Trophoblast cell (in vitro differentiated cells and primary cell): ENCODE results near the gene C17orf114.

Source experiments
- DNase-seq, 2 donors: peaks; one replicate each; pipeline ENCODE4 v3.0.0-alpha.2; 2016
- H2AFZ ChIP-seq: 2 replicates; pipeline ENCODE4 v1.6.1; 2013; ENCODE audit warnings: low read length, moderate library complexity, mild to moderate bottlenecking; ENCODE audit not compliant: insufficient read depth, poor library complexity
- H2AK5ac ChIP-seq: 2 replicates; pipeline ENCODE4 v1.6.1; 2013; ENCODE audit warnings: mild to moderate bottlenecking, low read length
- H2BK120ac ChIP-seq: 2 replicates; pipeline ENCODE4 v1.6.1; 2013; ENCODE audit warnings: low read length, mild to moderate bottlenecking, moderate library complexity; ENCODE audit not compliant: insufficient read depth, poor library complexity
- H2BK12ac ChIP-seq: 2 replicates; pipeline ENCODE4 v1.6.1; 2013; ENCODE audit warnings: mild to moderate bottlenecking, low read length, moderate library complexity
- H2BK5ac ChIP-seq: 2 replicates; pipeline ENCODE4 v1.6.1; 2013; ENCODE audit warnings: low read length, low read depth, moderate library complexity, mild to moderate bottlenecking; ENCODE audit not compliant: poor library complexity
- H3K14ac ChIP-seq: 2 replicates; pipeline ENCODE4 v1.6.1; 2013; ENCODE audit warnings: mild to moderate bottlenecking, low read length
- H3K18ac ChIP-seq: 2 replicates; pipeline ENCODE4 v1.6.1; 2013; ENCODE audit warnings: mild to moderate bottlenecking, low read length
- H3K23ac ChIP-seq: 2 replicates; pipeline ENCODE4 v1.6.1; 2013; ENCODE audit warnings: low read length
- H3K27ac ChIP-seq: 2 replicates; pipeline ENCODE4 v1.5.1; 2013; ENCODE audit warnings: low read depth, mild to moderate bottlenecking, inconsistent platforms, low read length, moderate library complexity
- H3K27me3 ChIP-seq: 2 replicates; pipeline ENCODE4 v1.6.1; 2013; ENCODE audit warnings: inconsistent platforms, mild to moderate bottlenecking, low read length, moderate library complexity; ENCODE audit not compliant: insufficient read depth
- H3K36me3 ChIP-seq, 2 experiments: 1 replicate in 1 of 2; 2 replicates in 1 of 2; pipeline ENCODE4 v1.6.1; 2013; ENCODE audit warnings: low read length in 2 of 2, mild to moderate bottlenecking in 2 of 2, moderate library complexity in 1 of 2; ENCODE audit not compliant: insufficient read depth in 2 of 2, control insufficient read depth in 1 of 2
- H3K4ac ChIP-seq: 2 replicates; pipeline ENCODE4 v1.6.1; 2013; ENCODE audit warnings: low read depth, mild to moderate bottlenecking, low read length, moderate library complexity
- H3K4me1 ChIP-seq, 2 experiments: 1 replicate in 1 of 2; 2 replicates in 1 of 2; pipeline ENCODE4 v1.6.1; 2013; ENCODE audit warnings: low read length in 2 of 2, mild to moderate bottlenecking in 2 of 2, moderate library complexity in 1 of 2; ENCODE audit not compliant: insufficient read depth in 2 of 2, control insufficient read depth in 1 of 2
- H3K4me2 ChIP-seq: 2 replicates; pipeline ENCODE4 v1.6.1; 2013; ENCODE audit warnings: inconsistent platforms, mild to moderate bottlenecking, low read length, moderate library complexity
- H3K4me3 ChIP-seq: 2 replicates; pipeline ENCODE4 v1.5.1; 2013; ENCODE audit warnings: mild to moderate bottlenecking, low read depth, low read length, inconsistent platforms
- H3K79me1 ChIP-seq: one replicate; pipeline ENCODE4 v1.6.1; 2013; ENCODE audit warnings: low read length
- H3K79me2 ChIP-seq: 2 replicates; pipeline ENCODE4 v1.6.1; 2013; ENCODE audit warnings: low read length, mild to moderate bottlenecking; ENCODE audit not compliant: control insufficient read depth, insufficient read depth, poor library complexity
- H3K9ac ChIP-seq: 2 replicates; pipeline ENCODE4 v1.6.1; 2013; ENCODE audit warnings: mild to moderate bottlenecking, low read length
- H3K9me3 ChIP-seq: 2 replicates; pipeline ENCODE4 v1.6.1; 2013; ENCODE audit warnings: low read depth, mild to moderate bottlenecking, control low read depth, inconsistent platforms, low read length; ENCODE audit not compliant: insufficient read depth
- H4K12ac ChIP-seq: 2 replicates; pipeline ENCODE4 v1.6.1; 2013; ENCODE audit warnings: low read depth, mild to moderate bottlenecking, low read length, moderate library complexity
- H4K8ac ChIP-seq: 2 replicates; pipeline ENCODE4 v1.6.1; 2013; ENCODE audit warnings: low read depth, mild to moderate bottlenecking, low read length, moderate library complexity
- H4K91ac ChIP-seq: one replicate; pipeline ENCODE4 v1.6.1; 2013; ENCODE audit warnings: low read depth, mild to moderate bottlenecking, low read length, moderate library complexity
- WGBS: extraction: QIAGEN DNeasy Blood & Tissue Kit; methylation state at CpG from one replicate; pipeline ENCODE4 v1.1.7; 2013; ENCODE audit warnings: missing lambda C conversion rate; ENCODE audit not compliant: insufficient read length, insufficient coverage; ENCODE audit errors: extremely low coverage; 5-methylcytosine and 5-hydroxymethylcytosine counted together

The C17orf114 gene

DNA sequence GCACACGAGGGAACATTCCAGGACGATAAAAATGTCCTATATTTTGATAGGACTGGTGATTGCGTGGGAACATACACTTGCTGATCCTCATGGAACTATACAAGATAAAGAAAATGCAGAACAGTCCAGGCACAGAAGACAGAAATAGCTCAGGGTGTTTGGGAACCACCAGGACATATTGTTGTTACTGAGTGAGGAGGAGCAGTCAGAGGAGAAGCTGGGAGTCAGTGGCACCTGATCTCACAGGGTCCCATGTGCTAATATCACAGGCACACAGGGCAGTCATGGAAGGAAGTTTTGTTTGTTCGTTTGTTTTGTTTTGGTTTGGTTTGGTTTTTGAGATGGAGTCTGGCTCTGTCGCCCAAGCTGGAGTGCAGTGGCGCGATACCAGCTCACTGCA, 10.6 kb upstream of the C17orf114 start:
- WGBS, result no CpG with 5 or more reads among the region's 7 CpGs
- Histone ChIP-seq H3K4me3 (no peak overlapping the region), H2AK5ac (no peak overlapping the region), H2AFZ (no peak overlapping the region), H4K8ac (no peak overlapping the region), H3K36me3 (peaks cover 50 to 52% of the 10 kb centered on the region in 2 experiments), H3K27ac (no peak overlapping the region), H3K4me1 (peaks cover 24 to 28% of the 10 kb centered on the region in 2 experiments), H3K4ac (no peak overlapping the region), H3K14ac (no peak overlapping the region), H2BK12ac (no peak overlapping the region), H3K23ac (no peak overlapping the region), H2BK5ac (no peak overlapping the region), H3K9ac (no peak overlapping the region), H3K18ac (no peak overlapping the region), H3K4me2 (no peak overlapping the region), H4K91ac (no peak overlapping the region), H3K79me2 (peaks cover under 1% of the 10 kb centered on the region), H3K27me3 (no peaks in the 10 kb centered on the region), H4K12ac (no peak overlapping the region), H3K79me1 (peaks cover 2% of the 10 kb centered on the region), H2BK120ac (no peak overlapping the region), H3K9me3 (peaks cover 5% of the 10 kb centered on the region)
- no peak for DNase-seq

DNA sequence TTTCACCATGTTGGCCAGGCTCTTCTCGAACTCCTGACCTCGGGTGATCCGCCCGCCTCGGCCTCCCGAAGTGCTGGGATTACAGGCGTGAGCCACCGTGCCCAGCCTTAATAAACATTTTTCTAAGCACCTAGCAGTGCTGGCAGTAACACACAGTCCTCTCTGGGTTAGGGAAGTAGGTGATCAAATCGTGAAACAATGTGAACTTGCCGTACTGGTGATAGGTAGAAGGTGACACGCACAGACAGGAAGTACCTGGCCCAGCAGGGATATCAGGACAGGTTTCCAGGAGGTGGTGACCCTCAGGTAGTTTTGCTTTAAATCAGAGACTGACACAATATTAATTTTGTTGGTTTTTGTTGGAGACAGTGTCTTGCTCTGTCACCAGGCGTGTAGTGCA, 9.3 kb upstream of the C17orf114 start:
- peak; percentile 79 to 88 for DNase-seq
- Histone ChIP-seq H3K9me3 (peaks cover 2% of the 10 kb centered on the region), H4K12ac (no peak overlapping the region), H4K91ac (no peak overlapping the region), H3K4ac (no peak overlapping the region), H3K79me1 (peaks cover 10% of the 10 kb centered on the region), H3K27me3 (no peaks in the 10 kb centered on the region), H3K36me3 (peaks cover 41 to 44% of the 10 kb centered on the region in 2 experiments), H4K8ac (no peak overlapping the region), H2BK5ac (no peak overlapping the region), H3K9ac (no peak overlapping the region), H2AK5ac (no peak overlapping the region), H3K18ac (no peak overlapping the region), H3K4me2 (no peak overlapping the region), H3K27ac (no peak overlapping the region), H3K4me3 (no peak overlapping the region), H2BK120ac (no peak overlapping the region), H3K14ac (no peak overlapping the region), H3K23ac (no peak overlapping the region), H2BK12ac (no peak overlapping the region), H3K4me1 (peaks cover 26 to 29% of the 10 kb centered on the region in 2 experiments), H2AFZ (no peak overlapping the region), H3K79me2 (peaks cover 6% of the 10 kb centered on the region)
- WGBS, result no CpG with 5 or more reads among the region's 12 CpGs

DNA sequence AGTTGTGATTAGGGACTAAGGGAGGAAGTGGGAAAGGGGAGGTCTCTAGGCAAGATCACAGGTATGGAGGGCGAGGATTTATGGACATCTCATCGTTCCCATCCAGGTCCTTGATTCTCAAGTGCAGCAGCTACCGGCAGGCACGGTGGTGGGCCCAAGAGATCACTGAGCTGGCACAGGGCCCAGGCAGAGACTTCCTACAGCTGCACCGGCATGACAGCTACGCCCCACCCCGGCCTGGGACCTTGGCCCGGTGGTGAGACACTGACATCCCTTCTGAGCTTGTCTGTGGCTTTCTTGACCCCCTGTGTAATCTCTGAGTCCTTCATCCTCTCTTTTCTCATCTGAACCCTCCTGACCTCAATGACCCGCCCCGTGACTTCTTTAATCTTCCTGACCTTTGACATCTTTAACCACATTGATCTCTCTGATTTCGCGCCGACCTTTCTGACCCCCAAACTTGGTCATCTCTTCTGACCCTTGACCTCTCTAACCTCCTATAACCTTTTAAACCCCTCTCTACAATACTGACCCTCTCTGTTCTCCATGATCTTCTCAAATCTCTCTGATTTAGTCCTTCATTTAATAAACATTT, 8.7 kb upstream of the C17orf114 start:
- Histone ChIP-seq H3K79me1 (peaks cover 10% of the 10 kb centered on the region), H4K91ac (no peak overlapping the region), H2AK5ac (no peak overlapping the region), H3K27me3 (no peaks in the 10 kb centered on the region), H3K4ac (no peak overlapping the region), H3K9me3 (peaks cover 2% of the 10 kb centered on the region), H2BK5ac (no peak overlapping the region), H3K79me2 (peaks cover 7% of the 10 kb centered on the region), H3K27ac (no peak overlapping the region), H3K23ac (no peak overlapping the region), H4K12ac (no peak overlapping the region), H3K4me3 (no peak overlapping the region), H3K36me3 (peaks cover 34 to 37% of the 10 kb centered on the region in 2 experiments), H4K8ac (no peak overlapping the region), H3K9ac (no peak overlapping the region), H2BK12ac (no peak overlapping the region), H3K4me2 (no peak overlapping the region), H3K14ac (no peak overlapping the region), H3K4me1 (peaks cover 26 to 29% of the 10 kb centered on the region in 2 experiments), H2BK120ac (no peak overlapping the region), H2AFZ (no peak overlapping the region), H3K18ac (no peak overlapping the region)
- no CpG with 5 or more reads among the region's 13 CpGs for WGBS
- no peak for DNase-seq

DNA sequence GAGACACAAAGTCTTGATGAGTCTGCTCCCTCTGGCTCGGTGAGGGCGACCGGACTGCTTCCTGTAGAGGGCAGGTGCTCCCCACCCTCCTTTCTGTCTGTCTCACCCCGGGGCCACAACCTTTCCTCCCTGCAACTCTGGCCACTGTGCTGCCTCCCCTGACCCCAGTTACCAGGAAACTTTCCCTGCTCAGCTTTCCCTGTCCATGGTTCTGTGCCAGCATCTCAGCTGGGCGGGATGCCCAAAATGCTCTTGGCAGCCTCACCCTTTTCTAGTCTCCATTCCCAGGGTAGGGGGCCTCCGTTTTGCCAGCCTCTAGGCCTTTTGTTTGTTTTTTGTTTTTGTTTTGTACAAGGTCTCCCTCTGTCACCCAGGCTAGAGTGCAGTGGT, 6.2 kb upstream of the C17orf114 start:
- Histone ChIP-seq H2AK5ac (peak overlapping the region; percentile 27), H3K23ac (no peak overlapping the region), H3K27me3 (no peaks in the 10 kb centered on the region), H4K12ac (no peak overlapping the region), H2AFZ (no peak overlapping the region), H3K4ac (peak overlapping the region; percentile 70), H2BK12ac (peak overlapping the region; percentile 33), H3K79me2 (peaks cover 7% of the 10 kb centered on the region), H2BK120ac (no peak overlapping the region), H2BK5ac (no peak overlapping the region), H3K4me1 (peaks cover 26 to 29% of the 10 kb centered on the region in 2 experiments), H3K9me3 (peaks cover 2% of the 10 kb centered on the region), H4K91ac (no peak overlapping the region), H4K8ac (no peak overlapping the region), H3K4me3 (no peak overlapping the region), H3K9ac (no peak overlapping the region), H3K36me3 (peaks cover 20 to 22% of the 10 kb centered on the region in 2 experiments), H3K27ac (no peak overlapping the region), H3K4me2 (peak overlapping the region; percentile 66), H3K14ac (no peak overlapping the region), H3K79me1 (peaks cover 10% of the 10 kb centered on the region), H3K18ac (peak overlapping the region; percentile 13)
- DNase-seq, result no peak
- no CpG with 5 or more reads among the region's 6 CpGs for WGBS
